IMR-90 (cell line): ENCODE results near the gene LPAR2.
"Not testable (repeated sequence)": the region's sequence is repeated elsewhere in the genome, so short reads cannot be mapped to it uniquely, and the experiment has no call there.

Experiments
- CTCF ChIP-seq: conservative IDR thresholded peaks from 2 replicates; pipeline ENCODE4 v1.5.1; 2012; ENCODE audit warnings: mild to moderate bottlenecking, low read depth, low read length, improper control_type of control experiment
- MAFK ChIP-seq: IDR thresholded peaks from 2 replicates; pipeline ENCODE4 v1.6.1; 2012; ENCODE audit warnings: low read depth, low read length, improper control_type of control experiment
- POLR2A ChIP-seq: IDR thresholded peaks from 2 replicates; pipeline ENCODE4 v1.6.1; 2012; ENCODE audit warnings: mild to moderate bottlenecking, low read depth, low read length

- not testable (repeated sequence) for TF ChIP-seq POLR2A, CTCF, MAFK
These were observed 29.1 kb downstream of the LPAR2 start for GRCh38 chr19:19598728-19599451.
